Activated T-helper 2 cell treated with anti-CD3 and anti-CD28 coated beads, Interferon-gamma antibody, Interleukin-2, Interleukin-4, amounts not matched to agents 10 μg/mL and 5 μg/mL and 100 μg/mL, durations not matched to agents 14 hours and 24 hours and 36 hours (primary cell): ENCODE data around the gene TRPM4. TPM values are rescaled to one million over a fixed set of nuclear protein-coding genes. Genes with fewer than 3 reads are reported as not detected.
"Not testable (repeated sequence)": the region's sequence is repeated elsewhere in the genome, so short reads cannot be mapped to it uniquely, and the experiment has no call there.

Experiments used
- DNase-seq: peaks from one replicate; pipeline ENCODE4 v3.0.0; 2021; ENCODE audit warnings: low spot score
- H3K27ac Mint-ChIP-seq: one replicate; pipeline ENCODE4 v1.8.0; 2021; ENCODE audit warnings: mixed read lengths
- H3K27me3 Mint-ChIP-seq: one replicate; pipeline ENCODE4 v1.8.0; 2021; ENCODE audit warnings: low read depth, mixed read lengths
- H3K36me3 Mint-ChIP-seq: one replicate; pipeline ENCODE4 v1.8.0; 2021; ENCODE audit warnings: low read depth, mixed read lengths
- H3K4me1 Mint-ChIP-seq: one replicate; pipeline ENCODE4 v1.8.0; 2021; ENCODE audit warnings: low read depth, mixed read lengths
- H3K4me3 Mint-ChIP-seq: one replicate; pipeline ENCODE4 v1.8.0; 2021; ENCODE audit warnings: low read depth, mild to moderate bottlenecking, moderate library complexity, mixed read lengths
- H3K9me3 Mint-ChIP-seq: one replicate; pipeline ENCODE4 v1.8.0; 2021; ENCODE audit warnings: mixed read lengths
- intact Hi-C: fragments of 100-400 bp; cut with micrococcal nuclease; formaldehyde crosslinking; loops from one replicate; pipeline ENCODE4 v1.15.1; 2023
- total RNA-seq: library from RNA; stranded (reverse); gene quantifications from 2 replicates; pipeline ENCODE4 v1.2.3, GENCODE V29; 2022

TRPM4 gene
- total RNA-seq, 1 donor from 2014 or later = 1.9 TPM

DNA sequence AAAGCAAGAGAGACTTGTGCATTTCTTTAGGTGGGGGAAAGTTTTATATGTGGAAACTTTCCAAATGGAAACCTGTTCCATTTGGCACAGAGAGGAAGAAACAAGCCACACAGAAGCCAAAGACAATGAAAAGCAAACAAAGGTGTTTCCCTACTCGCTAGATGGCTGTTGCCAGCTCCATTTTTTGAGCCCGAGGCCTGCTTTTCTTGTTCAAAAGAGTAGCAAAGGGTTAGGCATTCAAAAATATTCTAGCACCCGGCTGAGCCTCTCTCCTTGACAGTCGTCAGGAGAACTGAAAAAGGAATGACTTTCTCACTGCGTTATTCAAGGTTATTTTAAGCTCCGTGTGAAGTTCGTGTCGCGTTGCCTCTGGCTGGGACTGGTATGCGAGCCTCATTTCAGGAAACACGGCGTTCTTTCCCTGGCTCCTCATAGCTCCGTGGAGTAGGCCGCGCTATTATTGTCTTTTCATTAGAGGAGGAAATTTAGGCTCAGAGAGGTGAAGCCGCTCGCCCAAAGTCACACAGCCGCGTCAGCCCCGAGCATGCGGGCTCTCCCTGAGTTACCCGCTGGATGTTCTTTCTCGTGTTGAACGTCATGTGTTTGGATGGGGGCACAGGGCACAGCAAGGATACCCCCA lies 7.6 kb downstream of the TRPM4 start:
- Mint-ChIP-seq H3K9me3 (no peaks in the 10 kb centered on the region), H3K4me3 (no peak overlapping the region), H3K4me1 (no peaks in the 10 kb centered on the region), H3K27me3 (peaks cover 8% of the 10 kb centered on the region), H3K36me3 (no peaks in the 10 kb centered on the region), H3K27ac (no peak overlapping the region)
- no peak for DNase-seq
- intact Hi-C loops = no loop called here

DNA sequence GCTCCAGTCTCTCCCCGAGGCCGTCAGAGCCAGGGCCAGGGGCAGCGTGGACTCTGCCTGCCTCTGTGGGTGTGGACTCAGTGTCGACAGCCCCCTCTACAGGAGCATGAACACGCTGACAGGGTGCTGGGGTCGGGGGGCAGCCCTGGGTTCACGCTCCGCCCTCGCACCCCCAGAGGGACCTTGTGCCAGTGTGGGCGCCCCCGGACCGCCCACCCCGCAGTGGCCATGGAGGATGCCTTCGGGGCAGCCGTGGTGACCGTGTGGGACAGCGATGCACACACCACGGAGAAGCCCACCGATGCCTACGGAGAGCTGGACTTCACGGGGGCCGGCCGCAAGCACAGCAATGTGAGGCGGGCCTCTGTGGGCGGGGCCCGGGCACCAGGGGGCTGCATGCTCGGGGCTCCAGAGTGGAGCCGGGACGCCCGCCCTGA lies 8.3 kb downstream of the TRPM4 start:
- no peak overlapping the region for H3K27ac Mint-ChIP-seq
- no peak for DNase-seq
- intact Hi-C loops = no loop called here
- H3K9me3 Mint-ChIP-seq = no peaks in the 10 kb centered on the region
- H3K36me3 Mint-ChIP-seq = no peaks in the 10 kb centered on the region
- H3K27me3 Mint-ChIP-seq = peaks cover 1% of the 10 kb centered on the region
- H3K4me3 Mint-ChIP-seq = no peak overlapping the region
- H3K4me1 Mint-ChIP-seq = no peaks in the 10 kb centered on the region

- intact Hi-C loops = no loop called here
- DNase-seq = no peak
- Mint-ChIP-seq H3K27ac (no peak overlapping the region), H3K27me3 (no peaks in the 10 kb centered on the region), H3K4me3 (no peak overlapping the region), H3K4me1 (no peaks in the 10 kb centered on the region), H3K36me3 (no peaks in the 10 kb centered on the region), H3K9me3 (no peaks in the 10 kb centered on the region)
Measured at GRCh38 chr19:49167857-49168409, 10.3 kb downstream of the TRPM4 start.

DNA sequence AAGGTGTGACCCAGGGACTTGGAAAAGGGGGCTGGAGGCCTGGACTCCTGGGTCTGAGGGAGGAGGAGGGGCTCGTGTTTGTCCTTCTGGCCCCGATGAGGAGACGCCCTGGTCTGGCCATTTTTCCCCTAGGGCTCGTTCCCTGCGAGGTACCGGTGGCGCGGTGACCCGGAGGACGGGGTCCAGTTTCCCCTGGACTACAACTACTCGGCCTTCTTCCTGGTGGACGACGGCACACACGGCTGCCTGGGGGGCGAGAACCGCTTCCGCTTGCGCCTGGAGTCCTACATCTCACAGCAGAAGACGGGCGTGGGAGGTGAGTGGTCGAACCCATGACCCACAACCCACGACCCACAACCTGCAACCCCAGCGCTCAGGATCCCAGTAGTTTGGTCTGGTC lies 10.8 kb downstream of the TRPM4 start:
- DNase-seq = no peak
- H3K27me3 Mint-ChIP-seq = no peaks in the 10 kb centered on the region
- intact Hi-C loops = no loop called here
- no peaks in the 10 kb centered on the region for H3K9me3 Mint-ChIP-seq
- no peak overlapping the region for H3K27ac Mint-ChIP-seq
- no peaks in the 10 kb centered on the region for H3K36me3 Mint-ChIP-seq
- no peak overlapping the region for H3K4me3 Mint-ChIP-seq
- H3K4me1 Mint-ChIP-seq = no peaks in the 10 kb centered on the region

GRCh38 chr19:49173198-49173597 lies 15.6 kb downstream of the TRPM4 start:
- Mint-ChIP-seq H3K36me3 (no peaks in the 10 kb centered on the region), H3K4me1 (peaks cover 3% of the 10 kb centered on the region), H3K27ac (no peak overlapping the region), H3K9me3 (no peaks in the 10 kb centered on the region), H3K4me3 (no peak overlapping the region), H3K27me3 (no peaks in the 10 kb centered on the region)
- no peak for DNase-seq
- intact Hi-C loops = no loop called here

- Mint-ChIP-seq H3K27me3 (no peaks in the 10 kb centered on the region), H3K36me3 (no peaks in the 10 kb centered on the region), H3K4me3 (no peak overlapping the region), H3K4me1 (peaks cover 3% of the 10 kb centered on the region), H3K9me3 (peaks cover 13% of the 10 kb centered on the region), H3K27ac (no peak overlapping the region)
- DNase-seq = no peak
- intact Hi-C loops = no loop called here
Measured at GRCh38 chr19:49180659-49181058, 23.1 kb downstream of the TRPM4 start.

GRCh38 chr19:49182010-49182847 lies 24.6 kb downstream of the TRPM4 start:
- H3K27me3 Mint-ChIP-seq, H3K27ac Mint-ChIP-seq, DNase-seq, intact Hi-C loops, H3K4me1 Mint-ChIP-seq, H3K36me3 Mint-ChIP-seq, H3K4me3 Mint-ChIP-seq: not testable (repeated sequence)
- peaks cover 13% of the 10 kb centered on the region for H3K9me3 Mint-ChIP-seq

- no peak overlapping the region for H3K4me3 Mint-ChIP-seq
- no peaks in the 10 kb centered on the region for H3K36me3 Mint-ChIP-seq
- H3K9me3 Mint-ChIP-seq = peaks cover 13% of the 10 kb centered on the region
- H3K27ac Mint-ChIP-seq = no peak overlapping the region
- no peak for DNase-seq
- H3K4me1 Mint-ChIP-seq = no peaks in the 10 kb centered on the region
- intact Hi-C loops = no loop called here
- no peaks in the 10 kb centered on the region for H3K27me3 Mint-ChIP-seq
Measured at GRCh38 chr19:49182848-49183375, 25.3 kb downstream of the TRPM4 start.

DNA sequence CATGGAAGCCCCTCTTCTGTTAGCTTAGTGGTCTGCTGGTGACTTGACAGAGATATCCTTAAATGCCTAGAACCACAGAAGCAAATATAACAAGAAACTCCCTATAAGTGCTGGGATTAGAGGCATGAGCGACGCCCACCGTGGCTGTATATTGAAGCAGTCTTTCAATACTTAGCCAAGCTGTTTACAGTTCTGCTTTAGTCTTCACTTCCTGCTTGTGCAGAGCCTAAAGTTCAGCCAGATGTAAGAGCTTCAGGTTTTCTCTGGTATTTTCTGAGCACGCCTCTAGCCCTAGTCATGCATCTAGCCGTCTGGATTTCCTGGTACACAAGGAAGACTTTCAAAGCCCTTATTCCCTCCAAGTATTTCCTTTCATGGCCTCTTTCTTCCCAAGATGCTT lies 28.5 kb downstream of the TRPM4 start:
- H3K9me3 Mint-ChIP-seq = peaks cover 13% of the 10 kb centered on the region
- H3K27ac Mint-ChIP-seq = no peak overlapping the region
- H3K27me3 Mint-ChIP-seq = no peaks in the 10 kb centered on the region
- H3K36me3 Mint-ChIP-seq = no peaks in the 10 kb centered on the region
- peaks cover 6% of the 10 kb centered on the region for H3K4me1 Mint-ChIP-seq
- intact Hi-C loops = no loop called here
- no peak overlapping the region for H3K4me3 Mint-ChIP-seq
- no peak for DNase-seq

- DNase-seq = no peak
Measured at GRCh38 chr19:49188626-49189200, 31.1 kb downstream of the TRPM4 start.

GRCh38 chr19:49189259-49189658 lies 31.7 kb downstream of the TRPM4 start:
- Mint-ChIP-seq H3K4me1 (peaks cover 6% of the 10 kb centered on the region), H3K9me3 (peaks cover 5% of the 10 kb centered on the region), H3K4me3 (no peak overlapping the region), H3K27ac (no peak overlapping the region), H3K36me3 (no peaks in the 10 kb centered on the region), H3K27me3 (peaks cover 2% of the 10 kb centered on the region)
- no peak for DNase-seq
- intact Hi-C loops = no loop called here

More at GRCh38 chr19:49188626-49189200, 31.1 kb downstream of the TRPM4 start:
- Mint-ChIP-seq H3K4me1 (peaks cover 6% of the 10 kb centered on the region), H3K9me3 (peaks cover 9% of the 10 kb centered on the region), H3K27me3 (no peaks in the 10 kb centered on the region), H3K4me3 (no peak overlapping the region), H3K27ac (no peak overlapping the region), H3K36me3 (no peaks in the 10 kb centered on the region)
- intact Hi-C loops = no loop called here

DNA sequence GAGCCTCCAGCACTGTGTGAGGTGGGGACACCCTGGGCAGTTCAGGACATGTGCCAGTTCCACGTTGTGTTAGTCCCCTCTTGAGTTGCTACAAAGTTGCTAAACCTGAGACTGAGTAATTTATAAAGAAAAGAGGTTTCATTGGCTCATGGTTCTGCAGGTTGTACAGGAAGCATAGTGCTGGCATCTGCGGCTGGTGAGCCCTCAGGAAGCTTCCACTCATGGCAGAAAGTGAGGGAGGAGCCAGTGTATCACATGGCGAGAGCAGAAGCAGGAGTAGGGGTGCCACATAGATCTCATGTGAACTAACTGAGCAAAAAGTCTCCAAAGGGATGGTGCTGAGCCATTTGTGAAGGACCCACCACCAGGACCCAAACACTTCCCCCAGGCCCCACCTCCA lies 33.2 kb downstream of the TRPM4 start:
- intact Hi-C loops = no loop called here
- Mint-ChIP-seq H3K4me3 (no peak overlapping the region), H3K27me3 (peaks cover 2% of the 10 kb centered on the region), H3K4me1 (peaks cover 6% of the 10 kb centered on the region), H3K36me3 (no peaks in the 10 kb centered on the region), H3K9me3 (no peaks in the 10 kb centered on the region), H3K27ac (no peak overlapping the region)
- DNase-seq = no peak
